Measurements from ENCODE around the gene CAV3. TPM values are rescaled to one million over a fixed set of nuclear protein-coding genes. Genes with fewer than 3 reads are reported as not detected.
A peak's percentile ranks its signal among the peaks of the same experiment; 100 is the strongest.

CAV3 gene
- total RNA-seq, 3 donors from 2014 or later: not detected

GRCh38 chr3:8760091-8760490 is 26.5 kb downstream of the CAV3 start:
- H3K27ac ChIP-seq: no peak overlapping the region
- no peaks in the 10 kb centered on the region for H3K36me3 ChIP-seq
- no peaks in the 10 kb centered on the region for H3K9me3 ChIP-seq
- no peak for DNase-seq (ENCODE audit: low spot score in 2 of 2)
- intact Hi-C loops (cut with DNase I; ENCODE audit: low total_unique reads): no loop called here
- TF ChIP-seq CTCF (IDR thresholded peaks at IDR 0.05) (no peak), POLR2A (IDR thresholded peaks at IDR 0.05) (no peak), POLR2AphosphoS5 (IDR thresholded peaks at IDR 0.05) (no peak)
- peaks cover 0 to 4% of the 10 kb centered on the region in 2 donors for H3K27me3 ChIP-seq
- no peaks in the 10 kb centered on the region for H3K4me1 ChIP-seq
- H3K4me3 ChIP-seq: peak overlapping the region in 1 of 3 donors; percentile 75

GRCh38 chr3:8760506-8760905 is 26.9 kb downstream of the CAV3 start:
- H3K36me3 ChIP-seq: no peaks in the 10 kb centered on the region
- H3K4me1 ChIP-seq: no peaks in the 10 kb centered on the region
- H3K27me3 ChIP-seq: peaks cover 0 to 4% of the 10 kb centered on the region in 2 donors
- no peaks in the 10 kb centered on the region for H3K9me3 ChIP-seq
- H3K27ac ChIP-seq: no peak overlapping the region
- no peak for TF ChIP-seq POLR2A (IDR thresholded peaks at IDR 0.05)
- peak overlapping the region in 1 of 3 donors; percentile 75 for H3K4me3 ChIP-seq
- intact Hi-C loops (cut with DNase I; ENCODE audit: low total_unique reads): no loop called here
- DNase-seq (ENCODE audit: low spot score in 2 of 2): peak in 1 of 2 donors; percentile 70

- H3K36me3 ChIP-seq: no peaks in the 10 kb centered on the region
- H3K27me3 ChIP-seq: peaks cover 0 to 11% of the 10 kb centered on the region in 2 donors
- H3K4me1 ChIP-seq: no peaks in the 10 kb centered on the region
- no peak for TF ChIP-seq CTCF (IDR thresholded peaks at IDR 0.05)
- no peak for TF ChIP-seq POLR2A (IDR thresholded peaks at IDR 0.05)
- no peak for TF ChIP-seq POLR2AphosphoS5 (IDR thresholded peaks at IDR 0.05)
- H3K9me3 ChIP-seq: no peaks in the 10 kb centered on the region
- peak overlapping the region in 1 of 2 donors; percentile 12 for H3K27ac ChIP-seq
- intact Hi-C loops (cut with DNase I; ENCODE audit: low total_unique reads): no loop called here
- peak in 1 of 2 donors; percentile 18 for DNase-seq (ENCODE audit: low spot score in 2 of 2)
- peak overlapping the region in 2 of 3 donors; percentile 59 to 75 for H3K4me3 ChIP-seq
Observed at GRCh38 chr3:8761866-8762265, 28.3 kb downstream of the CAV3 start.

GRCh38 chr3:8762607-8763377 is 29.2 kb downstream of the CAV3 start:
- peak in 1 of 2 donors; percentile 50 for DNase-seq (ENCODE audit: low spot score in 2 of 2)
- Histone ChIP-seq H3K27ac (peak overlapping the region in 1 of 2 donors; percentile 12), H3K4me3 (peak overlapping the region in 2 of 3 donors; percentile 59 to 75), H3K9me3 (no peaks in the 10 kb centered on the region), H3K36me3 (no peaks in the 10 kb centered on the region), H3K4me1 (peaks cover 0 to 5% of the 10 kb centered on the region in 2 donors), H3K27me3 (peaks cover 0 to 21% of the 10 kb centered on the region in 2 donors)
- intact Hi-C loops (cut with DNase I; ENCODE audit: low total_unique reads): no loop called here
- TF ChIP-seq CTCF (IDR thresholded peaks at IDR 0.05): no peak
- no peak for TF ChIP-seq POLR2AphosphoS5 (IDR thresholded peaks at IDR 0.05)
- TF ChIP-seq POLR2A (IDR thresholded peaks at IDR 0.05): no peak

- Histone ChIP-seq H3K36me3 (no peaks in the 10 kb centered on the region), H3K4me1 (peaks cover 0 to 13% of the 10 kb centered on the region in 2 donors), H3K4me3 (peak overlapping the region in 2 of 3 donors; percentile 59 to 75), H3K9me3 (no peaks in the 10 kb centered on the region), H3K27me3 (peaks cover 5 to 38% of the 10 kb centered on the region in 2 donors), H3K27ac (no peak overlapping the region)
- intact Hi-C loops (cut with DNase I; ENCODE audit: low total_unique reads): no loop called here
- DNase-seq (ENCODE audit: low spot score in 2 of 2): no peak
- no peak for TF ChIP-seq POLR2A (IDR thresholded peaks at IDR 0.05)
- TF ChIP-seq CTCF (IDR thresholded peaks at IDR 0.05): no peak
- no peak for TF ChIP-seq POLR2AphosphoS5 (IDR thresholded peaks at IDR 0.05)
Observed at GRCh38 chr3:8764528-8764927, 30.9 kb downstream of the CAV3 start.

Data from breast epithelium (tissue), 4 donors.